ENCODE results near the gene ARHGAP26.

Gene ARHGAP26

DNA sequence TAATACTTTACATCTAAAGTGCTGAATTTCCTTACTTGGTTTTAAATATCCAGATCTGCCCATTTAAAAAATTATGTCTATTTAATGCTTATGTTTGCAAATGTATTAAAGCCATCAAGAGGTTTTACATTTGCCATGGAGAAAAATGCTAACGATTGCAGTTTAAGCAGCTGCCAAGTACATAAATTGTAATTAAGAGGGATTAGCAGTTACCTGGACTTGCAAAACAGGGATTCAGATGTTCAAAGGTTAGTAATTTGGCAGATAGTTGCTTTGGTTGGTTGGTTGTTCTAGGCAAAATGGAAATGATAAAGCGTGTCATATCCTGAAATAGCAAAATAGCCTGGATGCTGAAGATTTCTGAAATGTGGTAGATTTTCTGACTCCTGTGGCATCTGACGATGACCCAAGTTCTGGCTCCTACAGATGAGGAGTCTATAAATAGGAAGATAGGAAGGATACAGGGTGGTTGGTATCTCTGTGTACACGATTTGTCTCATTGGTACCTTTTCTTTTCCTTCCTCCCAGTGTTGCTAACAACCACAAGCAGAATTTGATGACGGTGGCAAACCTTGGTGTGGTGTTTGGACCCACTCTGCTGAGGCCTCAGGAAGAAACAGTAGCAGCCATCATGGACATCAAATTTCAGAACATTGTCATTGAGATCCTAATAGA is 350.4 kb downstream of the ARHGAP26 start:
- no peak for DNase-seq (ENCODE audit: low spot score)

DNA sequence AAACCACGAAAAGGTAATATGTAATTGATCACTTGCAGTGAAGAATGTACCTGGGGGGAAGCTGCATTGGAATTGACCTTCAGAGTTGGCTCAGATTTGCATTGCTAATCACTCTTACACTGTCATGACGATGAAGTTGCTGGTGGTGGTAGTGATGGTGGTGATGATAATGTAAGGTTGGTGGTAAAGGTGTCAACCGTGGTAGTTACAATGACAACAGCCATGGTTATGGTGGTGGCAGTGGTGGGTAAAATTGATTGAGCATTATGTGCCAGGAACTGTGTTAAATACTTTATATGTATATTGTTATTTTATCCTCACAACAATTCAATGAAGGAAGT is 350.9 kb downstream of the ARHGAP26 start:
- DNase-seq (ENCODE audit: low spot score): no peak

DNA sequence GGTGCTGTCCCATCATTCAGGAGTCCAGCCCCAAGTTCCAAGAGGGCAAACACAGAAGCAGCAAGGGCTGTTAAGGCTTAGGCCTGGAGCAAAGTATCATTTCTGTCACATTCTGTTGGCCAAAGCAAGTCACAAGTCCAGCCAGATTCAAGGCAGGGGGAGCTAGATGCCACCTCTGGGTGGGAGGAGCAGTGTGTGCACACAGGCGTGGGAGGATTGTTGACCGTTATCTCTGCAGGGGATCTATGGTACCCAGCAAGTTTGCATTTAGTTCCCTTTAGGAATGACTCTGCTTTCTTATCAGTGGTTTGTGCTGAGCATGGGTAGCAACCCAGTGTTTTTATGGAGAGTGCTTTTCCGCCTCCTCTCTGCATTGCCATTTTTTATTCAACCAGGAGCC is 354.4 kb downstream of the ARHGAP26 start:
- no peak for DNase-seq (ENCODE audit: low spot score)

DNA sequence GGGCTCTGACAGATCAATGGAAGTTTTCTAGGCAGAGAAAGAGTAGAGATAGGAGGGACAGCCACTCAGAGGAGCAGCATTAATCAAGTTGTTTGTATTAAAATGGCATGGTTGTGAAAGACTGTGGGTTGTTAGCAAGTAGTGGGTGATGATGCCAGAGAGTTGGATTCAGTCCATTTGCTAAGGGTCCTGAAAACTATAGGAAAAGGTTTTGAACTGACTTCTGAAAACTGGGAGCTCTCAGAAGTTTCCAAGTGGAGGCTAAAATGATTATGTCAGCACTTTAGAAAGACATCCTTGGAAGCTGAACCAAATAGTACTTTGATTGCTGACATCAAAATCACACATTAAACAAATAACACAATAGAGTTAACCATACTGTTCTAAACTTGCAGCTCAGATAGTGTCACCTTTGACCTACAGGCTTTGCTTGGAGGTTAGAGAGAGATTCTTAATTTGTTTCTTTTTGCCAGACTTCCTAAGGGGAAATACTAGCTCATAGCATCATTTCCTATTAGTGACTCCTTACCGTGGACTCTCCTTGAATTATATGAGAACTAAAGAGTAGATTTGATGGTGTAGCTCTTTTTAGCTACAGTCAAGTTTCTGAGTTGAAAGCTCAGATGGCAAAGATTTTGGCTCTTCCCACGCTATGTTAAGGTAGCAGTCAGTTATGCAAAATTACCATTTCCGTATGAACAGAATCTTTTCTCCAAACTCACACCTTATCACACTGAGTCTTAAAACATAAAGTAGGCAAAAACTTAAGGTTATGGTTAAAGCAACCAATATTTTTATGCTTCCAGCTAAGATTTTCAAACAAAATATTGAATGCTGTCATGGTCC is 356.2 kb downstream of the ARHGAP26 start:
- no peak for DNase-seq (ENCODE audit: low spot score)

DNA sequence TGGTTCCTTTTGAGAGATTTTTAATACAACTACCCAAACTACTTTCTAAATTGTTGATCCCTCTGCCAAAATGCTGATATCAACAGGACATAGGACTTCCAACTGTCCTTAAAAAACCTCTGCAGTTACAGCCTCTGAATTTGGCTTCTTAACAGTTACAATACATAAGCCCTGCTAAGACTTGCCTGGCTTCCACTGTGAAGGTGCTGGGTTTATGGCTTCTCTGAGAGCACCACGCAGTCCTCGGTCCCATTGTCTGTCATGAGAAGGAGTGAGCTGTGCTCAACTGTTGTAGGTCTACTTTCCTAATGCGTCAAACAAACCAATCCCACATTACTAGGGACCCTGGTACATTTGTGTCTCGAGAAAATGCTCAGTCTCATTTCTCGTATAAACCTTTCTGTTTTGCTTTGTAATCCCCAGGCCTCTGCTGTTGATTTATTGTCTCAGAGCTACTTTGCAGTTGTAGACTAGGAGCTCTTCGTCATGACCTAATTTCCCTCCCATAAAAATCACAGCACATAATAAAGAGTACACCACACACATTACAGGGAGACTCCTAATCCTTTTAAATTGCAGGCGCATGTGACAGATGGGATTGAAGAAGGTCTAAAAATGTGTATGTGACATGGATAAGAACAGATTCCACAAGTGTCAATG is 358.4 kb downstream of the ARHGAP26 start:
- no peak for DNase-seq (ENCODE audit: low spot score)

DNA sequence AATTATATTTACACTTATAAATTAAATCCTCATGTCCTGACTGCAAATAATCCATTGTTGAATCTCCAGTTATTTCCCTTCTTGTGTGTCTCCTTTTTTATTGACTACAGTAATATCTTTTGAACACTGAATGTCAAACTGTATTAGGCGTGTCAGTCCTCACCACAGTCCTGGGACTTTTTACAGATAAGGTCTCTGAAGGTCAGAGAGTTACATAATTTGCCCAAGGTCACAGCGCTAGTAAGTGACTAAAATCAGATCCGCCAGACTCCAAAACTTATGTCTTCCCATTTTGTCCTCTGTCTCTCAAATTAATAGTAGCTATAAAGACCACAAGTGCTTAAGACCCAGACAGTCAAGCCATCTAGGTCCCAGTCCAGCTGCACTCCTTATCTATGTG is 359.0 kb downstream of the ARHGAP26 start:
- no peak for DNase-seq (ENCODE audit: low spot score)

DNA sequence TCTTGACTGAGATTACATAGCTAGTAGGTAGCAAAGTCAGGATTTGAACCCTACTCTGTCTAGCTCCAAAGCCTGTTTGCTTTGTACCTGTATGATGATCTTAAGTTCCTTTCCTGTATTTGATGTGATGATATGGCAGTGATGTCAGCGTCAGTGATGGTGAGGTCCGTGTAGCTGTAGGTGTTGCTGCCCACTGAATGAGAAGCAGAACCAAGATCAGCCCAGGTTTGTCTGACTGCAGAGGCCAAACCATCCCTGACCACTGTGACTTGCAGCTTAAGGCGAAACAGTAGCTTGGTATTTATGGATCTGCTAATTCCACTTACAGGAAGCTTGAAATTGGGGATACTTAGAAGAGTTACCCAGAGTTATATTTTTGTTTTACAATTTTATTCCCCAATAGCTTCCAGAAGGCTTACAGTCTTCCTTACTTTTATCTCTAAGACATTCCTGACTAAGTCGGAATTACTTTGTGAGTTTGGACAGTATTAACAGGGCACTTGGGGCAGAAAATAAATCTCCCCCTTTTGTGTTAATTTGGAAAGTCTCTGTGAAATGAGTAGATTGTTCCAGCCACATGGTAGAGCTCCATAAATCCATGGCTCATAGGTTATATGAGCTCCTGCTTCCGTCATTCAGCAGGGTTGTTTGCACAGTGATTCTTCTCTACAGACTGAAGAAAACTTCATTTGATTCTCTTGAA is 359.9 kb downstream of the ARHGAP26 start:
- no peak for DNase-seq (ENCODE audit: low spot score)

DNA sequence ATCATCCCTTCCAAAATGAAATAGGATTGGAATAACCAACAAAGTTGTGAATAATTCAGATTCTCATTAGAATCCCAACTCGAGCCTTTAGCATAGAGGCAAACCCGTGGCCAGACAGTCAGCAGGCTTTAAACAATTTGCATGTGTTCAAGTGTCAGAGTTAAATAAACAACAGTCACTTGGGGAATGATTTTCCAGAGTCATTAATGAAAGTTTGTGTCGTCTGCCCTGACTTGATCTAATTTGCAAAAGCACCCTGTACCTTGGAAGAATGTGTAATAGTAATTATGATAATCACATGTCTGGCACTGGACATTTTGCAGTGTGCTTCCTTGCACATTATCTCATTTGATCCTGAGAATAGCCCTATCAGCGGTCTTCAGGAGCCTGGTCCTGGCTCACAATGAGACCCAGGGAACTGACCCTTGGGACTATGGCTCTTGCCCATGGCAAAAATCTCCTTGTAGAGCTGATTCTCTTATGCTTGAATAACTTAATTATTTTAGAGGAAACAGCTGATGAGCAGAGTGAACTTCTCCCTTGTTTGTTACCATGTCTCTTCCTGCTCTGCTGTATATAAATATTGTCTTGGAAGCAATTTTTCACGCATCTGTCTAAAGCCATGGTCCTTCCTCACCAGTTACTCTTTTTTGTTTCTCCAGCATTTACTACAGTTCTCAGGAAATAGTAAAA is 360.6 kb downstream of the ARHGAP26 start:
- no peak for DNase-seq (ENCODE audit: low spot score)

DNA sequence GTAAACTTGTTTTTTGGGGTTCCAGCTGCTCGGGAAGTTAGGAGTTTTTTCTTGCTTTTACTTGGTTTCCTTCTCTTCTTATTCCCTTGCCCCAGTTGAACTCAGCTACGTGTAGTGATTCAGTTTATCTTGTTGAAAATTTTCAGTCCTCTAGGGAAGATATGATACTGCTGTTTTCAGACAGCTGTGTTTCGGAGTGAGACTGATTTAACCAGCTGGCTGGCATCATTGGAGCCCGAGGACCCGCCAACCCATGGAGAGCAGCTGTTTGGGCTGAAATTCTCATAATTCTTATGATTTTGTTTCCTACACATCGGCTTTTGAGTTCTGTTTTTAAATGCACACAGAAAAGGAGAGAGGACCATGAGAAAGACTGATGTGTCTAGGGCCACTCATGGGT is 361.8 kb downstream of the ARHGAP26 start:
- no peak for DNase-seq (ENCODE audit: low spot score)

DNA sequence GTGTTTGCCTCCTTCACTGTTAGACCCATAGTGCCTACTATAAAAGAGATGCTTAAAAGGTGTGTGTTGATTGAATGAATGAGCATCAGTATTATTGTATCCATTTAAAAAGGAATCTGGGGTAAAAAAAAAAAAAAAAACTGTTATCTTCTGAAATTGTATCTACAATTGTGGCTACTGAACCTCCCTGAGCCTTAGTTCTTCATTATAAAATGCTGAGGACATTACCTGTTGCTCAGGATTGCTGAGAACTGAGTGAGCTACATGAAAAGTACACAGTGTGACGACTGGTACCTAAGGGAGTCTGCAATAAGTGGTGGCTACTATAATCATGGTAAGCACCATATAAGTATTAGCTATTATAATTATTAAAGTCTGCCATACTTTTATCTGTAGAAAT is 362.6 kb downstream of the ARHGAP26 start:
- DNase-seq (ENCODE audit: low spot score): no peak

DNA sequence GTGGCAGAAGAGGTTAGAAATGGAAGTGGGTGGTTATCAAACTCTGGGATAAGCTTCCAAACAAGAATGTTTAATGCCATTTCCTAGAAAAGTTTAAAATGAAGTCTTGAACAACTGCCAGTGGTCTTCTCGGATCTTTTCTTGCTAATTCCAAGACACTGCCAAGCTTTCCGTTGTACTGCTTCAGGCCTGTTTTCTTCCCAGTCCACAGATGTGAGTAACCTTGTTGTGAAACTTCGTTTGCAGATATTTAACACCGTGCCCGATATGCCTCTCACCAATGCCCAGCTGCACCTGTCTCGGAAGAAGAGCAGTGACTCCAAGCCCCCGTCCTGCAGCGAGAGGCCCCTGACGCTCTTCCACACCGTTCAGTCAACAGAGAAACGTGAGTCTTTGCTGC is 363.5 kb downstream of the ARHGAP26 start:
- no peak for DNase-seq (ENCODE audit: low spot score)

DNA sequence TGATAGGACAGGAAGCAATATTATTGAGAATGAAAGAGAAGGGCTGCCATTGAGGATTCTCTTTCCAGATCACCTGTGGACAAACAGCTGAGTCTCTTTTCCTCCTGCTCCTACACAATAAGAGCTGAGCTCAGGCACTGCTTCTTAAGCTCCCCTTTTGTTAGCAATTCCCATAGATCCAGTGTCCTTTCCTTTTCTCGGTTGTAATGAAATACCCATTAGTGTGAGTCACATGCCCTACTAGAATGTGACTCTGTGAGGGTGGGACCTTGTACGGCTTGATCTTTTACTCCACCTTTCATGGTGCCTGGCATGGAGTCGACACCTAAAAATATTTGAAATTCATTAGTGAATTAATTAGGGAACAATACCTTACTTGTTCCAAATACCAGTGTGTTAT is 364.1 kb downstream of the ARHGAP26 start:
- DNase-seq (ENCODE audit: low spot score): no peak

DNA sequence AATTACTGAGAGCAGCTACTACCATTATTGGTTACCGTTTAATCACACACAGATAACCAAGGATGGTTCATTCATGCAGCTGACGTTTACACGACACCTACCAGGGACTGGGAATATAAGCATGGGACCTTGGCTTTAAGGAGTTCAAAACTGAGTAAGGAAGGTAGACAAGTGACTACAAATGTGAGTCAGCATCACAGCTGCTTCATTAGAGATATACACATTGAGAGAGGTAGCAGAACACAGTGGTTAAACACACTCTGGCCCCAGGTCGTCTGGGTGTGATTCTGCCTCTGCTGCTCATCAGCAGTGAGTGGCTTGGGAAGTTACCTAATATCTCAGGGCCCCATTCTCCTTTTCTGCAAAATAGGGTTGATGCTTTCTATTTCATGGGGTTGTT is 364.7 kb downstream of the ARHGAP26 start:
- no peak for DNase-seq (ENCODE audit: low spot score)

DNA sequence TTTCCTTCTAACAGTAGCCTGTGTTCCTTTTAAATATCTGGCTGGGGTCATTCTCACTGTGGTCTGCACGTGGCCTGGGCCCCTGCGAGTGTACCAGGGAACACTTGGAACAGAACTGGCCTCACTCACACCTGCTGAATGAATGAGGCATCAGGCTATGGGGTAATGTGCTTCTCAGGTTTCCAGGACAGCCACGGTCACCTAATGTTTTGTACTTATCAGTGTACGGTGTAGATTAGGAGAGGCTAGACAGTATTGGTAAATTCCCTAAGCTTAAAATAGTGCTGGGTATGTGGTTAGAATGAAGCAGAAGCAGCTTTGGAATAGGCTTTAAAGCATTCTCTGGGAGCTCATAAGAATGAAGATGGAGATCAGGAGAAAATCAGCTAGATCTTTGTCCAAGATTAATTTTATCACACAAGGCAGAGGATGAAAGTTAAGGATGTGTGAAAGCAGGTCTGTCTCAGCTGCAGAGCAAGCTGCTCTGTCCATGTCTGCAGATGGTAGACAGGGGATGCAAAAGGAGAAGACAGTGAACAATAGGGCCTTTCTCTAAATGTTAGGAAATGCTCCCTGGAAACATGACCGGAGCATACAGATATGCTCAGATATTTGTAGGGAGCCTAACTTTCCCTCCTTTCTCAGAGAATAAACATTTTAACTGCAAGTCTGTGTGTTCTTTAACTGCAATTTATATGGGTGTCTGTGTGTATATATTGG is 365.8 kb downstream of the ARHGAP26 start:
- no peak for DNase-seq (ENCODE audit: low spot score)

DNA sequence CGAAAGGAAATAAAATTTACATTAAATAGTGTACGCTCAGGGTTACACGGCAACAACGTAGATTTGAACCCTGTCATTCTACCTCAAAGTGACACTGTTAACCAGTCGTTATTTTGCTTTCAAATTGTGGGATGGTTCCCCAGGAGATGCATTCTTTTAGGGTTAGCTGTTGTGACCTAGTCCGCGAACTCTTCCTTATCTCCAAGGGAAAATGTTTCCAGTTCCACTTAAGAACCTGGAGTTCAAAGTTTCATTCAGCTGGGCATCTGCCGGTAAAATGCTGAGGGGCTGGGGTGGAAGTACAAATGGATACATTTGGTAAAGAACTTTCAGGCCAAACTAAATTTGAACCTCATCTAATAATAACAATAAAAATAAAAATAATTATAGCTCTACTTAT is 368.7 kb downstream of the ARHGAP26 start:
- DNase-seq (ENCODE audit: low spot score): no peak

DNA sequence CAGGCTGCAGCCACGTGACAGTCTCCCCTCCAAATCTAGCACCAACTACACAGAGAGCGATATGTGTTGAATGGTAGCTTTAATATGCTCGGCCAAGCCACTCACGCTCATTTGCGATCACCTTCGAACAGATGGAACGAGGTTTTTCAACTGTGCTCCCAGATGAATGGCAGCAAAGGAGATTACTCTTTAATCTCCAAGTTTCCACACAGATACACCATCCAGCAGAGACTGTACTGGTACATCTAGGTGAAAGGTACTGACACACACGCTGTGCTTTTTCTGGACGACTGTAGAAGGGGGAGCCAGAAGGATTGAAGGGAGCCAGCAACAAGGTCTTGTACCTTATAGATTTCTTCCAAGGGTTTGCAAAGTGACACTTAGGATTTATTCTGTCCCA is 369.4 kb downstream of the ARHGAP26 start:
- DNase-seq (ENCODE audit: low spot score): no peak

DNA sequence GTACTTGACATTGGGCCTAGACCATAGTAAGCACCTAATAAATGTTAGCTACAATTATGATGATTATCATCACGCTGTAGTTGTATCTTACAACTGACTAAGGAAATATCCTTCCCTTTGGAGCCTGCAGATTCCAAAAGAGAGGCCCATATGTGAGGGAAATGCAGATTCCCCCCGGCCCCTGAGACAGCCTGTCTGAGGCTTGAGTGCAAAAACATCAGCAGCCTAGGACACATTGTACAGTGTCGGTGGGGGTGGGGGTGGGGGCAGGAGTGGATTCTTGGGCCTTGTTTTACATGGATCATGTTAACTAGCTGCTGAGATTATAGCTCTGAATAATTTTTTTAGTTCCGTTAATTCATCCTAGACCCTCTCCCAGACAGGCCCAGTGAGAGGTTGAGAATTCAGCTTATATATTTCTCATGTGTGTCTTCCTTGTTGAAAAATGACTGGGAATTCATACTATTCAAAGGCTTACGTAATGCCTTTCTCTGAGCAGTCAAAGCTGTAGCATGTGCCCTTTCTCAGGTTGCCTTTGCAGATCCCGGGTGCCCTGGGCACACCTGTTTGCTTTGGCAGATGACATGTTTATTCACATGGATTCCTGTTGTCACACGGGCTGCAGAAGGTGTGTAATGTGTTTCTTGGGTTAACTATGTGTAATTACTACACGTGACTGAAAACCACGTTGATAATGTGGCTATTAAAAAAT is 370.5 kb downstream of the ARHGAP26 start:
- no peak for DNase-seq (ENCODE audit: low spot score)

DNA sequence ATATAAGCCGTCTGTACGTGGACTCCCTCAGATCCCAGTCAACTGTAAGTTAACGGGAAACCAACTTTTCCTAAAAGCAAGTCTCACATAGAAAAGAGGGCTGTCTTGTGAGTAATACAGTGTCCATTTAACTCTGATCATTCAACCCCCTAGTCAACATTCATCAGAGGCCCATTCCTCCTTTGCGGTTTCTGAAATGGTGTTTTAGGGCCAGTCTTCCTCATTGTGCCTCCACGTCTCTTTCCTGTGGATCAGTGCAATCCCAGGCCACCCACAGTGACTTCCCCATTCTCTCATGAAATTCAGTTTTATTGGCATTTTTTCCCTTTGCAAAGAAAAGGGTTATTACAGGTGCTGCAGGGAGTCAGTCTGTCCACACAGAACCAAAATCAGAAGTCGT is 371.5 kb downstream of the ARHGAP26 start:
- no peak for DNase-seq (ENCODE audit: low spot score)

DNA sequence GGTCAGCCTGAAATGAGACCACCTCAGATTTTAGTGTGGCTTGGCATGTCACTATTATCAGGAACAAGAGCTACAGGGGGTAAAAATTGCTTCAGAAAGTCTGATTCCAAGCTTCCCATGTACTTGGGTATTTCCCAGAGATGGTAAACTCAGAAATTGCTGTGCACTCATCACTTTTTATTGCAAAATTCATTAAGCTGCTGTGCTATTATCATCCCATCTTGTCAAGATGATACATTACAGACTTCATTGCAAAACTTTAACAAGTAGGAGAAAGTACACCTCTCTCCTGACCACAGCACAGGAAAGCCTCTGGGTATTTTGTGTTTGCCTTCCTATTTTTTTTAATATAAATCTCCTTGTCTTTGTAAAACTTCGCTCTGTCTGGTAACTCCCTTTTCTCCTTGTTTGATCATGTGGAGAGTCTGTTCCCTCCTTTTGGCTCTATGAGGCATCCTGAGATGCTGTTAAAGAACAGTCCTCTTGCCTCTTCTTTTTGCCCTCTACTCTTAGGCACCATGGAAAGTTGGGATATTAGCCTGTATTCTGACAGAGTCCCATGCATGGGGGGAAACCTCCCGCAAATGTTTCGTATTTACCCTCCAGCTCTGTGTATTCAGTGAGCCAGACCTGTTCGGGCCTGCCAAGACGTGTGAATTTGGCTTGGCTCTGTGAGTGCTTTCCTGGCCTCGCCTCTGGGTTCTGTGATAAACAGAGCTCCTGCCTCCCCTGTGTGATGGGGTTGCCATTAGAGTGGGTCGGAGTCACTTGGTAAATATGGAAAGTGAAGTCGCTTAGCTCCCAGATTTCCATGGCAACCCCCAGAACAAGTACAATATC is 372.6 kb downstream of the ARHGAP26 start:
- DNase-seq (ENCODE audit: low spot score): no peak

DNA sequence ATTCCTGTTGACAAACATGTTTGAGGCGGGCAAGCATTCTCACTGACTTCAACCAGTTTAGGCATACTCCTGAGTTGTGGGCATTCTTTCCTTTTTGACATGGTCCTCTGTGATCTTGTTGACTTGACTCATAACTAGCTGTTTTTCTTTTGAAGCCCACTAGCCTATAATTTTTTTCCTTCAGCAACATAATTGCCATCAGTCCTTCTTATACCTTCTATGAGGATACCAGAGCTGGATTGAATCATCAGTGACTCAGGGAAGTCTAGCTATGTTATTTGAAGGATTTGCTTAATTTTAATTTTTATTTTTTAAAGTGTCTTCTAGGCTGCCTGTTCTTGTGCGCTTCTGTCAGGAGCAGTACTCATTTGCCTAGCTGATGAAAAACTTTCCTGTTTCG is 373.8 kb downstream of the ARHGAP26 start:
- DNase-seq (ENCODE audit: low spot score): no peak

All from ecto neural progenitor cell (in vitro differentiated cells).